Tibial artery (tissue), 4 donors: ENCODE data around the gene PARP6.
A peak's percentile ranks its signal among the peaks of the same experiment; 100 is the strongest.

Experiments used
- DNase-seq, 2 donors: peaks; one replicate each; pipeline ENCODE4 v3.0.0-alpha.2; 2019
- H3K27ac ChIP-seq, 2 donors: fragments of 200-600 bp; sonication (generic) in 1 of 2; 1 replicate in 1 of 2; 2 replicates in 1 of 2; pipeline ENCODE4 v1.5.1; 2018 to 2019; ENCODE audit warnings: mild to moderate bottlenecking in 1 of 2
- H3K27me3 ChIP-seq, 2 donors: fragments of 200-600 bp; sonication (generic) in 1 of 2; one replicate each; pipeline versions ENCODE4 v1.5.1 to v1.6.0; 2016 to 2019
- H3K36me3 ChIP-seq, 3 donors: fragments of 200-600 bp; sonication (generic) in 2 of 3; one replicate each; pipeline ENCODE4 v1.5.1; 2016 to 2019; ENCODE audit warnings: mild to moderate bottlenecking in 2 of 3
- H3K4me1 ChIP-seq, 4 donors: fragments of 200-600 bp; sonication (generic) in 2 of 4; 1 replicate in 3 of 4; 2 replicates in 1 of 4; pipeline ENCODE4 v1.5.1; 2016 to 2019
- H3K4me3 ChIP-seq, 2 donors: fragments of 200-600 bp; sonication (generic) in 1 of 2; 1 replicate in 1 of 2; 2 replicates in 1 of 2; pipeline ENCODE4 v1.5.1; 2018 to 2019; ENCODE audit warnings: mild to moderate bottlenecking in 2 of 2
- H3K9me3 ChIP-seq, 3 donors: fragments of 200-600 bp; sonication (generic) in 1 of 3; one replicate each; pipeline ENCODE4 v1.5.1; 2016 to 2019
- intact Hi-C: fragments of 100-400 bp; cut with DNase I; formaldehyde crosslinking; loops from one replicate; pipeline ENCODE4 v1.15.0; 2023; ENCODE audit warnings: low total_unique reads
- TF ChIP-seq, protein P1 (sequence below), 2 experiments: fragments of 200-600 bp in 1 of 2; fragments of 450-650 bp in 1 of 2; IDR thresholded peaks; one replicate each; pipeline ENCODE4 v1.5.1; 2017 to 2019; ENCODE audit warnings: antibody characterized with exemption in 2 of 2, mild to moderate bottlenecking in 1 of 2, moderate library complexity in 1 of 2

PARP6 gene

GRCh38 chr15:72222393-72222792 is 50.0 kb downstream of the PARP6 start:
- intact Hi-C loops = no loop called here
- H3K9me3 ChIP-seq = no peaks in the 10 kb centered on the region
- peak overlapping the region; percentile 43 to 45 for H3K27ac ChIP-seq
- no peak overlapping the region for H3K4me3 ChIP-seq
- peaks cover 16 to 24% (median 16%) of the 10 kb centered on the region in 3 donors for H3K36me3 ChIP-seq
- H3K4me1 ChIP-seq = peaks cover 0 to 35% (median 30%) of the 10 kb centered on the region in 4 donors
- TF ChIP-seq, protein P1, sequence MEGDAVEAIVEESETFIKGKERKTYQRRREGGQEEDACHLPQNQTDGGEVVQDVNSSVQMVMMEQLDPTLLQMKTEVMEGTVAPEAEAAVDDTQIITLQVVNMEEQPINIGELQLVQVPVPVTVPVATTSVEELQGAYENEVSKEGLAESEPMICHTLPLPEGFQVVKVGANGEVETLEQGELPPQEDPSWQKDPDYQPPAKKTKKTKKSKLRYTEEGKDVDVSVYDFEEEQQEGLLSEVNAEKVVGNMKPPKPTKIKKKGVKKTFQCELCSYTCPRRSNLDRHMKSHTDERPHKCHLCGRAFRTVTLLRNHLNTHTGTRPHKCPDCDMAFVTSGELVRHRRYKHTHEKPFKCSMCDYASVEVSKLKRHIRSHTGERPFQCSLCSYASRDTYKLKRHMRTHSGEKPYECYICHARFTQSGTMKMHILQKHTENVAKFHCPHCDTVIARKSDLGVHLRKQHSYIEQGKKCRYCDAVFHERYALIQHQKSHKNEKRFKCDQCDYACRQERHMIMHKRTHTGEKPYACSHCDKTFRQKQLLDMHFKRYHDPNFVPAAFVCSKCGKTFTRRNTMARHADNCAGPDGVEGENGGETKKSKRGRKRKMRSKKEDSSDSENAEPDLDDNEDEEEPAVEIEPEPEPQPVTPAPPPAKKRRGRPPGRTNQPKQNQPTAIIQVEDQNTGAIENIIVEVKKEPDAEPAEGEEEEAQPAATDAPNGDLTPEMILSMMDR (IDR thresholded peaks at IDR 0.05) = no peak
- DNase-seq = peak; percentile 47 to 82
- no peaks in the 10 kb centered on the region for H3K27me3 ChIP-seq

DNA sequence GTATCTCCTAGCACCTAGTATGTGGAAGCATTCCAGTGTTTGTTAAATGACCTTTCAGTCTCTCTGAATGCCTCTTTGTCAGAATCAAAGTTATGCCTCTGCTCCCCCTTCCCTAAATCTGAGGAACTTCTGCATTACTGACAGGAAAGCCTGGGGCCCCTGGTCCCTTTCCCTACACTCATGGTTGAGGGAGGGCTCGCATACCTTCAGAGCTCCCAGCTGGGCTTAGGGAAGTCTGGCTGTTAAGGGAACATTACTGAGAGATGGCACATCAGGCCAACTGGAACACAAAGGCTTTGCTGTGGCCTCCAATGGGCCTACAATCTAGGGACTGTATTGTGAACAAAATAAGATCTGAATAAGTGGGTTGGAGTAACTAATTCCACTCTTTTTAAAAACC is 51.7 kb downstream of the PARP6 start:
- TF ChIP-seq, protein P1 (IDR thresholded peaks at IDR 0.05) = no peak
- Histone ChIP-seq H3K36me3 (peaks cover 33 to 41% (median 33%) of the 10 kb centered on the region in 3 donors), H3K27me3 (no peaks in the 10 kb centered on the region), H3K4me1 (peaks cover 0 to 19% (median 14%) of the 10 kb centered on the region in 4 donors), H3K27ac (no peak overlapping the region), H3K4me3 (no peak overlapping the region), H3K9me3 (no peaks in the 10 kb centered on the region)
- intact Hi-C loops = no loop called here
- DNase-seq = no peak

DNA sequence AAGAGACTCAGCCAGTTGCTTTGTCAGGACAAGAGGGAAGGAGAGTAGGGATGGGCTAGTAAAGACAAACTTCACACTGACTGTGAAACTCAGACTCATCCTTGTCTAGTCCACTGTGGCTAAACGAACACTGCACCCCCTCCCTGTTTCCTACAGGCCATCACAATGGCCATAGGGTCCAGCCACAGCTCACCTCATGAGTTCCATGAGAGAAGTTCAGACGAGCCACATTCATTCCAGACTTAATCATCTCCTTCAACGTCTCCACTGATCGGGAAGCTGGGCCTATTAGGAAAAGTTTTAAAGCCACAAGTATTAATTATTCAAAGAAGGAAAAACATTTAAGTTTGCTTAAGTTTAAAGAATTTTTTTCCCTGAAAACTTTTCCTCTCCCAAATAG is 55.1 kb downstream of the PARP6 start:
- no peak overlapping the region for H3K4me3 ChIP-seq
- peaks cover 0 to 5% (median 4%) of the 10 kb centered on the region in 4 donors for H3K4me1 ChIP-seq
- H3K27me3 ChIP-seq = no peaks in the 10 kb centered on the region
- DNase-seq = no peak
- H3K9me3 ChIP-seq = no peaks in the 10 kb centered on the region
- TF ChIP-seq, protein P1 (IDR thresholded peaks at IDR 0.05) = no peak
- intact Hi-C loops = no loop called here
- H3K36me3 ChIP-seq = peaks cover 64 to 76% (median 66%) of the 10 kb centered on the region in 3 donors
- H3K27ac ChIP-seq = no peak overlapping the region

DNA sequence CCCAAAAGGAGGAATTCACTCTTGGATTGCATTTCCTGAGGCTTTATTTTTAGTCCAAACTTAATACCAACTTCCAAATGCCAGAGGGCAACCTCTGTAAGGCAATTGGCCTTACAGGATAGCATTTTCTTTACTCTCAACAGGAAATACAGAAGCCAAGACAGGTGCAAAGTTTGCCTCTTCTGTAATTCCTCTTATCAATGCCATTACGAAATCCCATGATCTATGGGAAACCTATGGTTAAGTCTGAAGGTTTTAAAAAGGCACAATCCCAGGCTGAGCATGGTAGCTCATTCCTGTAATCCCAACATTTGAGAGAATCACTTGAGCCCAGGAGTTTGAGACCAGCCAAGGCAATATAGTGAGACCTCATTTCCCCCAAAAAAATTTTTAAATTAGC is 56.3 kb downstream of the PARP6 start:
- DNase-seq = no peak
- Histone ChIP-seq H3K27ac (no peak overlapping the region), H3K4me1 (no peaks in the 10 kb centered on the region), H3K27me3 (no peaks in the 10 kb centered on the region), H3K9me3 (no peaks in the 10 kb centered on the region), H3K4me3 (no peak overlapping the region), H3K36me3 (peaks cover 75 to 87% (median 75%) of the 10 kb centered on the region in 3 donors)
- TF ChIP-seq, protein P1 (IDR thresholded peaks at IDR 0.05) = no peak
- intact Hi-C loops = no loop called here

DNA sequence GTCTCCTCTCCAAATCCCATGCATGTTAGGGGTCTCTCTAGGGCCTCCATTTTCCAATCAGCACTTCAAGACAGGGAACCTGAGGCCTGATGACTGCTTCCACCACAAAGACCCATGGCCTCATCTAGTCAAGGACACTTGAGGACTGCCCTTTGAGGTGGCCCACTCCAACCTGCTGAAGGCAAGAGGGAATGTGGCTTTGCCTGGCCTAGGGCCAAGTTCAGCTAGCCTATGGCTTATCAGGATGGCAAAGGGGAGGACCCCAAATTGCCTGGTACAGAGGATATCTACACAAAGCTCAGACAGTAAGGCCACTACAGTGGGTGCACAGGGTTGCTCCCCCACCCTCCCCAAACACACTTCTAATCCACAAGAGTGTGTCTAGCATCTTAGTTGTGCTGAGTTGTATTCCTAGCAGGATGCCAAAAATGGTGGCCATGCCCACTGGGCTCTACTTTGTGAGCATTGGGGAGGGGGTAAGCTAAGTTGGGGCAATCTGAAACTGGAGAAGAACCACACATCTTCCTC is 64.7 kb downstream of the PARP6 start:
- H3K27ac ChIP-seq = no peak overlapping the region
- intact Hi-C loops = no loop called here

More for the DNA sequence above, 64.7 kb downstream of the PARP6 start:
- peak in 1 of 2 donors; percentile 41 for DNase-seq
- no peak overlapping the region for H3K4me3 ChIP-seq
- no peaks in the 10 kb centered on the region for H3K27me3 ChIP-seq
- TF ChIP-seq, protein P1 (IDR thresholded peaks at IDR 0.05) = no peak
- H3K9me3 ChIP-seq = no peaks in the 10 kb centered on the region
- H3K4me1 ChIP-seq = peaks cover 0 to 19% (median 10%) of the 10 kb centered on the region in 4 donors
- H3K36me3 ChIP-seq = peaks cover 93 to 100% (median 98%) of the 10 kb centered on the region in 3 donors
